Measurements from ENCODE around the gene ANKRD11. TPM values are rescaled to one million over a fixed set of nuclear protein-coding genes. Genes with fewer than 3 reads are reported as not detected.

ANKRD11 gene
- total RNA-seq, 2 donors from 2014 or later: 118 to 159 TPM

DNA sequence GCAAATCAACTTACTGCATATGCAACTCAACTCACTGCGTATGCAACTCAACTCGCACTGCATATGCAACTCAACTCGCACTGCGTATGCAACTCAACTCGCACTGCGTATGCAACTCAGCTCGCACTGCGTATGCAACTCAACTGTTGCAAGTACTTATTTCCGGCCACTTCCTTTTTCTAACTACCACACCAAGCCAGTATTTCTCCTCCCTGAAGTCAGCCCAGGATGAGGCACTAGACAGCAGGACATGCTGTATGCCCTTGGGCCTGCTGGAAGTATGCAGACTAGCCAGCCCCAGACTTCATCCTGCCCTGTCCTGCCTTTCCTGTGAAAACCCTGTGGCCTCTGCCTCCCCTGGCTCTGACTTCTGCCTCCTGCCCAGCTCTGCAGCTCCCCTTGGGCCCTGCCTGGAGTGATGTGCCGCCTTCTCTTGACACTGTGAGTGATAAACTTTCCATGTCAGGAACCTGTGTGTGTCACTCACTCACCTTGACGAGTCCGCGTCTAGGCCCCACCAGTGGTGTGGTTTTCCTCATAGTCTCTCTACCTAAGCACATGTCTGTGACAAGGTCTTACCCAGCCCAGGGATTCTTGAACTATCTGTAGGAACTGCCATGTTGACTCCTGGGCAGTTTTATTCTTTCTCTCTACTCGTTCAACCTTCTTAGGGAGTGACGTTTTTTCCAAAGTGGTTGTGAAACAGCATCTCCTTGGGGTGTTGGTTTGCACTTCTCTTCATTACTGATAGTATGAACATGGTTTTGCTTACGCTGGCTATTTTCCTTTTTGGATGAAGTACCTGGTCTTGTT is 256.5 kb downstream of the ANKRD11 start:
- H3K4me1 ChIP-seq (ENCODE audit: control insufficient read depth, insufficient read depth, low read length): no peaks in the 10 kb centered on the region
- no peak for DNase-seq
- Mint-ChIP-seq H3K4me3 (no peak overlapping the region), H3K36me3 (ENCODE audit: low read depth) (peaks cover 70% of the 10 kb centered on the region), H3K9me3 (peaks cover 74% of the 10 kb centered on the region), H3K27ac (no peak overlapping the region), H3K27me3 (ENCODE audit: insufficient read depth) (no peaks in the 10 kb centered on the region), H3K4me1 (no peaks in the 10 kb centered on the region)
- 90 to 99% methylated on average over 12 to 16 of the region's 16 CpGs for WGBS, 2 experiments (ENCODE audit: insufficient coverage in 1 of 2, insufficient read length in 1 of 2)
- H3K9me3 ChIP-seq (ENCODE audit: control insufficient read depth, low read length): peaks cover 20% of the 10 kb centered on the region
- H3K27me3 ChIP-seq (ENCODE audit: control insufficient read depth, insufficient read depth, low read length, poor library complexity, severe bottlenecking): no peaks in the 10 kb centered on the region
- no peak overlapping the region for H3K27ac ChIP-seq (ENCODE audit: low read depth, low read length)
- TF ChIP-seq, protein P1, sequence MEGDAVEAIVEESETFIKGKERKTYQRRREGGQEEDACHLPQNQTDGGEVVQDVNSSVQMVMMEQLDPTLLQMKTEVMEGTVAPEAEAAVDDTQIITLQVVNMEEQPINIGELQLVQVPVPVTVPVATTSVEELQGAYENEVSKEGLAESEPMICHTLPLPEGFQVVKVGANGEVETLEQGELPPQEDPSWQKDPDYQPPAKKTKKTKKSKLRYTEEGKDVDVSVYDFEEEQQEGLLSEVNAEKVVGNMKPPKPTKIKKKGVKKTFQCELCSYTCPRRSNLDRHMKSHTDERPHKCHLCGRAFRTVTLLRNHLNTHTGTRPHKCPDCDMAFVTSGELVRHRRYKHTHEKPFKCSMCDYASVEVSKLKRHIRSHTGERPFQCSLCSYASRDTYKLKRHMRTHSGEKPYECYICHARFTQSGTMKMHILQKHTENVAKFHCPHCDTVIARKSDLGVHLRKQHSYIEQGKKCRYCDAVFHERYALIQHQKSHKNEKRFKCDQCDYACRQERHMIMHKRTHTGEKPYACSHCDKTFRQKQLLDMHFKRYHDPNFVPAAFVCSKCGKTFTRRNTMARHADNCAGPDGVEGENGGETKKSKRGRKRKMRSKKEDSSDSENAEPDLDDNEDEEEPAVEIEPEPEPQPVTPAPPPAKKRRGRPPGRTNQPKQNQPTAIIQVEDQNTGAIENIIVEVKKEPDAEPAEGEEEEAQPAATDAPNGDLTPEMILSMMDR (conservative IDR thresholded peaks at IDR 0.05): no peak
- H3K9ac ChIP-seq (ENCODE audit: extremely low read depth, low read length, poor library complexity, severe bottlenecking): no peak overlapping the region
- no peak overlapping the region for H3K4me3 ChIP-seq (ENCODE audit: low read length)
- H3K36me3 ChIP-seq (ENCODE audit: control insufficient read depth, insufficient read depth, low read length): peaks cover 51% of the 10 kb centered on the region

DNA sequence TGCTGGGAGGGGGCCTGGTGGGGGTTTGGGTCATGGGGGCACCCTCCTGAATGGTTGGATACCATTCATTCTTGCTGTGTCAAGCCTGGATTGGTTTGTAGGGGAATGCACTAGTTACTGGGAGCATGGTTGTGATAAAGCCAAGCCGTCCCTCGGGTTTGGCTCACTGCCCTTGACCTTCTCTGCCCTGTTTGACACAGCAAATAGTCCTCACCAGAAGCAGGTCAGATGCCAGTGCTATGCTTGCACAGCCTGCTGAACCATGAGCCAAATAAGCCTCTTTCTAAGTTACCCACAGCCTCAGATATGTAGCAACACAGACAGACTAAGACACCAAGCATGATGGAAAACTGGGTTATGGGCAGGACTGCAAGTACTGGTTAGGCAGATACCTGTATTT is 258.3 kb downstream of the ANKRD11 start:
- H3K4me3 Mint-ChIP-seq: no peak overlapping the region
- H3K4me3 ChIP-seq (ENCODE audit: low read length): no peak overlapping the region
- H3K9me3 ChIP-seq (ENCODE audit: control insufficient read depth, low read length): peaks cover 38% of the 10 kb centered on the region
- 98 to 100% methylated on average over 2 of the region's 2 CpGs for WGBS, 2 experiments (ENCODE audit: insufficient coverage in 1 of 2, insufficient read length in 1 of 2)
- H3K4me1 Mint-ChIP-seq: no peaks in the 10 kb centered on the region
- no peaks in the 10 kb centered on the region for H3K27me3 ChIP-seq (ENCODE audit: control insufficient read depth, insufficient read depth, low read length, poor library complexity, severe bottlenecking)
- TF ChIP-seq, protein P1 (conservative IDR thresholded peaks at IDR 0.05): no peak
- H3K27ac ChIP-seq (ENCODE audit: low read depth, low read length): no peak overlapping the region
- no peak overlapping the region for H3K27ac Mint-ChIP-seq
- H3K4me1 ChIP-seq (ENCODE audit: control insufficient read depth, insufficient read depth, low read length): no peaks in the 10 kb centered on the region
- H3K9ac ChIP-seq (ENCODE audit: extremely low read depth, low read length, poor library complexity, severe bottlenecking): no peak overlapping the region
- H3K9me3 Mint-ChIP-seq: peaks cover 91% of the 10 kb centered on the region
- H3K27me3 Mint-ChIP-seq (ENCODE audit: insufficient read depth): no peaks in the 10 kb centered on the region
- no peak for DNase-seq
- peaks cover 87% of the 10 kb centered on the region for H3K36me3 Mint-ChIP-seq (ENCODE audit: low read depth)
- peaks cover 68% of the 10 kb centered on the region for H3K36me3 ChIP-seq (ENCODE audit: control insufficient read depth, insufficient read depth, low read length)

DNA sequence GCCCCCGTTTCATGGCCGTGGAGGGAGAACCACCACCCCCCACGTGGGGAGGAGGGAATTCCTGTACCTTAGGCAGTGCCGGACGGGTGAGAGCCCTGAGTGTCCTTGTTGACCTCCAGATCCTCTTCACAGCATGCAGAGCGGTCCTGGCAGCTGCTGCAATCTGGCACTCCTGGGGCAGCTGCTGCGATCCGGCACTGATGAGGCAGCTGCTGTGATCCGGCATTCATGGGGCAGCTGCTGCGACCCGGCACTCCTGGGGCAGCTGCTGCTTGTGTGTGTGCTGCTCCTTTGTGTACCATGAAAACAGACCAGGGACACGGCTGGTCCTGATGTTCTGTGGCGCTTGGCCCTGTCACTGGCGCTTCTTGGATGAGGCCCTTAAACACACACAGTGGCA is 260.1 kb downstream of the ANKRD11 start:
- 95 to 96% methylated on average over 12 to 14 of the region's 14 CpGs for WGBS, 2 experiments (ENCODE audit: insufficient coverage in 1 of 2, insufficient read length in 1 of 2)
- Mint-ChIP-seq H3K4me3 (no peak overlapping the region), H3K9me3 (peaks cover 94% of the 10 kb centered on the region), H3K27me3 (ENCODE audit: insufficient read depth) (no peaks in the 10 kb centered on the region), H3K27ac (no peak overlapping the region), H3K36me3 (ENCODE audit: low read depth) (peaks cover 93% of the 10 kb centered on the region), H3K4me1 (no peaks in the 10 kb centered on the region)
- peaks cover 79% of the 10 kb centered on the region for H3K36me3 ChIP-seq (ENCODE audit: control insufficient read depth, insufficient read depth, low read length)
- H3K4me3 ChIP-seq (ENCODE audit: low read length): no peak overlapping the region
- H3K9me3 ChIP-seq (ENCODE audit: control insufficient read depth, low read length): peaks cover 40% of the 10 kb centered on the region
- H3K4me1 ChIP-seq (ENCODE audit: control insufficient read depth, insufficient read depth, low read length): no peaks in the 10 kb centered on the region
- H3K27me3 ChIP-seq (ENCODE audit: control insufficient read depth, insufficient read depth, low read length, poor library complexity, severe bottlenecking): no peaks in the 10 kb centered on the region
- H3K27ac ChIP-seq (ENCODE audit: low read depth, low read length): no peak overlapping the region
- TF ChIP-seq, protein P1 (conservative IDR thresholded peaks at IDR 0.05): no peak
- DNase-seq: no peak
- H3K9ac ChIP-seq (ENCODE audit: extremely low read depth, low read length, poor library complexity, severe bottlenecking): no peak overlapping the region

All from endodermal cell (in vitro differentiated cells).